DMS 273 (cell line): ENCODE data around the gene UST.
A peak's percentile ranks its signal among the peaks of the same experiment; 100 is the strongest.
"Not testable (repeated sequence)": the region's sequence is repeated elsewhere in the genome, so short reads cannot be mapped to it uniquely, and the experiment has no call there.

Experiments used
- DNase-seq: peaks from one replicate; lab custom pipeline; 2025; ENCODE audit not compliant: unreplicated experiment; lab: John Stamatoyannopoulos, UW

UST gene

DNA sequence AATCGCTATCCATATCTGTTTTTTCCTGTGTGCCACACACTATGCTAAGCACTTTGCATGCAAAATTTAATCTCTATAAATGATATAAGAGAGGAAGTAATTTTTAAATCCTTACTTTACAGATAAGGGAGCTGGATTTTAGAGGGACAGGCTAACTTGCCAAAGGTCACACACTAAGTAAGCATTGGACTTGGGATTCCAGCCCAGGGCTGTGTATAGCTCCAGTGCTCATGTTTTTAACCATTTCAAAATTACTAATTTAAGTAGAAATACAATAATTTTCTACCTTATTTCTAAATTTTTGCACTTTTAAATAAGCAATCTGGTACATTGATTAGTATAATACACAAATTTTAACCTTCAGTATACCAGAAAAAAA lies 144.6 kb downstream of the UST start:
- no peak for DNase-seq

DNA sequence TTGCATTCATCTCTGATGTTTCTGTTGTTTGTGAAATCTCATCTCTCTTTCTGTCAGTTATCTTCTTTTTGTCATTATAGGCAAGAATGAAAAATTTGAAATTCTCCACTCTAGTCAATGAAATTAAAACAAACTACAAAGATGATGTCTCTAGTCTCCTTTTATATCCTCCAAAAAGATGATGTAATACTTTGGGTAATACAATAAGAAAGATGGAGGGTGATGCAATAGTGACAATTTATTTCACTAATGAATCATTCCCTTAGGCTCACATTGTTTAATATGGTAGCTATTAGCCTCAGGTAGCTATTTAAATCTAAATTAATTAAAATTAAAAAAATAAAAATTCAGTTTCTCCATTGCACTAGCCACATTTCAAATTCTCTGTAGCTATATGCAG lies 145.4 kb downstream of the UST start:
- DNase-seq: no peak

DNA sequence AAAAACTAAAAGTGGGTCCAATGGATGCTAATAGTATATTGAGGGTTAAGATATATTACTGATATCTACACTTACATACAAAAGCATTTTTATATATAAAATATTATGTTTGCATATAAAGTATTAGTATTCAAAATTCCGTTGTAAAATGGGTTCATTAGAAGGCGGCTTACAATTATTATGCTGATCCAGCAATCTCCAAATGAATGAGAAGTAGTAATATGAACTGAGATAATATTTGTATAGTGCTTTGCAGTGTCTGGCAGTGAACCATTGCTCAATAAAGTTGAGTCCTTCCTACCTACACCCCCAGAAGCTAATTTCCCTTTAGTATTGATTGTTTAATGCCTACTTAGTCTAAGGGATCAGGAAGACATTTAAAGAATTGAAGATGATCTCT lies 146.2 kb downstream of the UST start:
- DNase-seq: no peak

DNA sequence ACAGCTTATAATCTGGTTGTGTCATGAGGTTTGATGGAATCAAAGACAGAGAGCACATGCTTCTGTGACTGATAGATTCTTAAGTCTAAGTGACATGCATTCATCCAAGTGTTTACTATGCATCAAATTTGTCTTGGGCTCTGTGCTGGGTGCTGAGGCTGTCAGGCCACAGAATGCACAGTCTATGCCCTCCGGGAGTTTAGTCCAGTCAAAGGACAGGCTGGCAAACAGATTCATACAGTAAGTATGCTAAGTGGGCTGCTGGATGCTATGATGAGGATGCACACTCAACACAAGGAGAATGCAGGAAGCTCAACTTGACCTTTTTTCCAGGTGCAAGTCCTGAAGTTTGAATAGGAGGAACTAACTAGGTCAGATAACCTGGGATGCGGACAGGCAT lies 146.7 kb downstream of the UST start:
- no peak for DNase-seq

DNA sequence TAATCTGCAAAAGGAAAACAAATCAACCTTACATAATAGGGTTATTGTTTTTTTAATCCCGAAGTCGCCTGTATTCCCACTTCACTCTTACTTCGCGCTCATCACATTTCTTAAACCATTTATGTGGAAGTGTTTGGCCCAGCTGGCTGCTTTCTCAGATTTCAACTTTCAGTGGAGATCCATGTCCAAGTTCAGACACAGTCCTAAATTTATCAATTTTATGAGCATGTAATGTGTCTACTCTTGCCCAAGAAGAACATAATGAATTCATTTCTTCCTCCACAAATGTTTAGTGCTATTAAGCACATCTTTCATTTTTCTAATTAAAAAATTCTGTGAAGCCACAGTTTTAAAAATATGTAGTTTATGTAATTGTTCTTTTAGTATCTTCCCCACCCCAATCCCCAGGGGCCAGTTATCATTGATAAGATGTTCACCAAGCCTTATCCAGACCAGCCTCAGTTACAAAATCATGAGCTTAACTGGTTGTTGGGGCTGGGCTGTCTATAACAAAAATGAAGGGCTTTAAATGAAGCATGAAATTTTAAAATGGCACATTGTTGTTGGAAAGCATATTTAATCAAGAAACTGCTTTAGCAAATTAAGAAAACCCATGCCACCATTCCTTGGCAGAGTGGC lies 151.7 kb downstream of the UST start:
- peak; percentile 41 for DNase-seq

DNA sequence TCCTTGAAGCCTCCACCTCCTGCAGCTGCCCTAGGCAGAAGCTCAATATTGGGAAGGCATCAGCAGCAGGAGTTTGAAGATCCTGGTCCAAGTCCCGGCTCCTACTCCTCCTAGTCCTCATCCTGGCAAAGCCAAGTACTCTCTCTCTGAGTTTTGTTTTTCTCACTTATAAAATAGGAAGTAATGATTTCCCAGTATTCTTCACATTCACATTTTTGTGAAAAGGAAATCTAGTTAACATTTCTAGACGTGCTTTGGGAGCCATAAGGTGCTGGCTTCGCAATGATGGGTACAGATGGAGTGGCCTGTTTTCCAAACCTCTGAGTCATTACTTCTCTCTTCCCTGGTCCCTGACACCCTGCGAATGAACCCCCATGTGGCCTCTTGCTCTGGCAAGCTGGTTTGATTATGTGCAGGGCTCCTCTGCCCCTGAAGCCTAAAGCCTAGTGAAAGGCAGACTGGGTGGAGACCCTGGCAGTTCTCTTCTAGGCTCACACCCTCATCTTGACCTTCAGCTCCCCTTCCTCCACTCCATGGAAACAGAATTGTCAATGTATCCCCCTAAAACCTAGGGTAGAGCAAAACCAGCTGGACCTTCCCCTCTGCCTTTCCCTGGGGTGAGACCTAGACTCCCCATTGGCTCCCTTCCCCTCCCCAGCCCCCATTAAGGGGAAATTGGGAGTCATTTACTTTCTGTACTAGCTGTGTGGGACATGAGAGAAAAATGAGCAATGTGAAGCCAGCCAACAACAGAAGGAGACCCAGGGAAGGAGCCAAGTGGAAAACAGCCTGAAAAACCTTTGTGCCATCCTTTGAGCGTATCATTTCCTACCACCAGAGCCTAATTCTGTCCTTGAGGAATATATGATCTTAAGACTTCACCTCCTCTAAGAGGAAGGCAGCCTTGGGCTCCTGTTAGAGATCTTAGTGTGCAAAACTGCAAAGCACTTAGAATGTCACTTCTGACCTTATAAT lies 158.4 kb downstream of the UST start:
- DNase-seq: peak; percentile 55

DNA sequence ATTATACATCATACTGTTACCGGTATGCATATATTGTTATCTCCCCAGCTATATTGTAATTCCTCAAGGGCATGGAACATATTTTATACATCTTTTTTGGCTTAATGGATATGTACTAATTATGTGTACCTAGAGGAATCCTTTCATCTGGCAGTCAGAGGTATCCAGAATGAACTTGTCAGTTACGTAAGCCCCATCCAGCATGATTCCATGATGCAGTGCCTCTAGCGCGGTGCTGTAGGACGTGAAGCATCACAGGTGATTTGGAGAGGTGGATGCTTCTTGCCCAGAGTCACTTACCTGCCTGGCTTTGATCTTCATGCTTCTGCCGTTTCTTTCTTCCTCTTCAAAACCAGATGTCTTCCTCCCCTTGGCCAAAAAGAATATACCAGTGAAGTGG lies 159.1 kb downstream of the UST start:
- no peak for DNase-seq

DNA sequence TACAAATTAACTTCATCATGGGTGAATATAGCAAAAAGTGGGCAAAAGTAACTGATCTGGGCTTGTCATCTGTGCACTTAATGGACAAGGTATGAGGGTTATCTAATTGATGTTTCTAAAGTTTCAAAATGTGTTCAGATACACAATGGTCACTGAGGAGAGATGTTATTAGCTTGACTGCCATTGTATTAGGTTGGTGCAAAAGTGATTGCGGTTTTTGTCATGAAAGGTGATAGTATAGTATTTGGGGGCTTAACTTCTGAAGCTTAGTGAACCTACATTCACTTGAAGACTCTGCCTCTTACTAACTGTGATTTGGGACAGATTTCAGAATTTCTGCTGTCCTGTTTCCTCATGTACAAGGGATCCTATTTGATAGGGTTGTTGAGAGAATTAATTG lies 159.6 kb downstream of the UST start:
- DNase-seq: no peak

DNA sequence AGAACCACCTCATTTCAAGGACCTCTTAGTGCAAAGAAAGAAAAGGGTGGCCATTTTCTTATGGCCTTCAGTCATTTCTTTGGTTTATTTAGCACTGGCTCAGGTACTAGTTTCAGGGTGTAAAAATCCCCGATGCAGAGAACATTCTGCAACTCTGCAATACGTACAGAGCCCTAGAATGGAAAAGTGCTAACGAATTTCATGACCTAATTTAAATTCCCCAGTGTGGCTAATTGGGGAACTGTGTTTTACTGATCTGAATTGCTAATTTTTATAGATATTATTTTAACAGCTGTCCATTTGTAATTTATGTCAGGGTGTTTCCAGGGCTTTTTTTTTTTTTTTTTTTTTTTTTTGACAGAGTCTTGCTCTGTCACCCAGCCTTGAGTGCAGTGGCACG lies 160.7 kb downstream of the UST start:
- peak; percentile 53 for DNase-seq

DNA sequence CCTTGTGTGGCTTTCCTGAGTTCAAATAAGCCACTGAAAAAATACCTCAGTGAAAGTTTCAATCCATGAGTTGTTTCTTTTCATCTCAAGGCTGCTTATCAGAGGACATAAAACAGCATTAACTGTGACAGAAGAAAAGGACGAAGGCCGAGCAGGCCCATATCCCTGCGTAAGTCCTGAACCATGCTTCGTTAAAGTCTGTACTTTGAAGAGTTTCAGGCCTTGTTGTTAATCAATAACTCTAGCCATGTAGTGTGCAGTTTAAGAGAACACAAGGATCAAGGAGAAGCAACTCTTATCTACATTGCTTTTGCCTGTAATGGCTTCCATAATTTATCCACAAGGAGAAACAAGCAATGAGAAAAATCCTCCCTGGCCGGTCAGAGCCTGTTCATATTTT lies 165.4 kb downstream of the UST start:
- DNase-seq: no peak

DNA sequence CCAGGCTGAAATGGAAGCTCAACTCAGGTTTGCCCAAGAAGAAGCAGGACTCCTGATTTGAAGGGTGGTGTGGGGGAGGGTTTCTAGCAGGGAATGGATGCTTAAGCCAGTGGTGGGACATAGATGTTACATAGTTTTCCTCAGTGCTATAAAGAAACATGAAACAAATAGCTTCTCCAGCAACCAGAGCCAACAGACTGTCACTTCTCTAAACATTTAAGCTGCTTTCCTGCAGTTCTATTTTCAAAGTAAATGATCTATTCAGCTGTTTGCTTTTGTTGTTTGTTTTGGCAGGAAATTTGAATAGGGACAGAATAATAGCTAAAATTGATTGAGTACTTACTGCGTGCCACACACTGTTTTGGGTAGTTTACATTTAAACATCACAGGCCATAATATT lies 169.0 kb downstream of the UST start:
- DNase-seq: no peak

DNA sequence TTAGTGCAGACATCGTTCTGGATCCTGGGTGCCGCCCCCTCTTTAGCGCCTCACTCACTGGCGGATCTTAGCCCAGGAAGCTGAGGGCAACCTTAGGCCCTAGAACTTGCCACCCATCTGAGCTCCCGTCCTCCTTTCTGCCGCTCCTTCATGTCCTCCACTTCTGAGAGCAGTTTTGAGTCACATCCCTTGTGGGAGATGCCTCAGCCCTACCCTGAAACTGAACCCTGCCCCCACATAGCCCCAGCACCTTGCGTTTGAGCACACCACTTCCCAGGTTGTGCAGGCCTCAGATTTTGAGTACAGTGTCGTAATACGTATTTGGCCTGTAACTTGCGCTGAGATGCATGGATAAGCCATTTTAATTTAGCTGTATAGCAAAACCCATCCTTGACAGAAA lies 169.7 kb downstream of the UST start:
- not testable (repeated sequence) for DNase-seq

DNA sequence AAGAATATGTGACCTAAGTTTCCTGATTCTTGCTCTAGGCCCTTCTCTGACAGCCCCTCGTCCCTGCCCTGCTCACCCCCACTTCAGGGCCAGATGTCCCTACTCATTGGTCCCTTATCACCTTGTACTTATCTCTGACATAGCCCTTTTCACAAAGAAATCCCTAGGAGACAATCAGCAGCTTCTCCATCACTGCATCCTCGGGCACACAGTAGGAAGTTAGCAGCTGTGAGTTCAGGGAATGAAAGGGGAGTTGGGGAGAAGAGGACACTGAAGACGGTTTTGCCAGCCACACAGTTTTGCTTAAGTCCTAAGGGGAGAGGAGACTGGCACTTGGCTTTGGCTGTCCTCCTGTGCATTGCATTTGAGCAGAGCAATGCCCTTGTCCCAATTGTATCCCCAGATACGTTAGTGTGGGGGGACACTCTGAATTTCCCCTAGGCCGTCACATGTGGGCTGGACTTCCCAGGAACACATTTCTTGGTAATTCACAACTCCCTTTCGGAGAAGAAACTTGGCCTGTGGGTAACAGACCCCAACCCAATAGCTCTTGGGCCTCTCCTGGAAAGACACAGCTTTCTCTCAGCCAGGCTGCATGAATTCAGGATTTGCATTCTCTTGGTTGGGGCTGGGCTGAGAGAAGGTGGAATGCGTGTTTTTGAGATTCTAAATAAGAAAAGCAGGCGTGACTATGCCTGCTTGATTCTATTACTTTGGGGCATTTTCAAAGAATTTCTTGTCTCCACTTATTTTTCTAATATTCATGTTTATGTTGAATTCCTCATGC lies 177.6 kb downstream of the UST start:
- no peak for DNase-seq

DNA sequence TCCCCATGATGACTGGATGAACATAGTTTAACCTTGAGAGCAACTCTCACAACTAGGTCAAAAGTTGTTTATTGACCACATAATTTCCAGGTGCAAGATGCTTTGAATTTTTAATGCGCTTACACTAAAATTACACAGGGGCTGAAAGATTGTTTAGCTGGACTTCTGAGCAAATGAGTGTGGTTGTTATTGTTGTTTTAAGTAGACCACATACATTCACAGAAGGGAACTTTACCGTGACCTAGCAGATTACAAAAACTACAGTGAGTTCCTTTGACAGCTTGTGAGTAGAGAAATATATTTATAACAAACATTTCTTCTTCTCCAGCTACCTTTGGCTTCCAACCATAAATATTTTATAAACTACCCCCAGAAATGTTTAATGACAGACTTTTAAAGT lies 178.9 kb downstream of the UST start:
- DNase-seq: no peak

DNA sequence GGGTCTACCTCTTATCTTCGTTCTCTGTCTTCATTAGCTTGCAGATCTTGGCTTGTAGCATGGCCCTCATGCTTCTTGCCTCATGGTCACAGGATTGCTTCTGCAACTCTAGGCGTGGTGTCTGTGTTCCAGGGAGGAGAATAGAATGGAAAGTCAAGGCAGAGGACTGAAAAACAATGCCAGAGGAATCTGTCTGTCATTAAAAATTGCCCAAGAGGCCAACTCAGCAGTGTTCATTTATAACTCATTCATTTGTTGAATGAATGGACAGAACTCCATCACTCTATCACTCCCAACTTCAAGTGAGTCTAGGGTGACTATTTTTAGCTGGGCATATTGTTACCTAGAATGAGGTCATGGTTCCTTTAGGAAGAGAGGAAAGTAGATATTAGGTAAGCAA lies 179.6 kb downstream of the UST start:
- DNase-seq: no peak

DNA sequence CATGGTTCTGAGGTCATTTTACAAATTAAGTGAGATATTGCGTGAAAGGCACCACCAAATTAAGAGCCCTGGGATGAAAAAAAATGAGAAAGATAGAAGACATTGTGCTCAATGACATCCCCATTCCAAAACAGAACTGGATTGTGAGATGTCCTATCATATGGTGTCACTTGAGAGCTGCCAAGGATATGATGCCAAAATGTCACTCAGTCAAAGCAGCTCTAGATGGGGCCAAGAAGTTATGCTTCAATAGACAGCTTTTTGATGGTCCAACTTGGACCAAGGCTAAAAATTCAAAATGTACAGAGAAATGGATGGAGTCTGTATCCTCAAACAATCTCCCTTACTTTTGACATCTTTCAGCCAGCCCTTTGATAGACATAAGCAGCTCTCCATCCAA lies 180.8 kb downstream of the UST start:
- no peak for DNase-seq

DNA sequence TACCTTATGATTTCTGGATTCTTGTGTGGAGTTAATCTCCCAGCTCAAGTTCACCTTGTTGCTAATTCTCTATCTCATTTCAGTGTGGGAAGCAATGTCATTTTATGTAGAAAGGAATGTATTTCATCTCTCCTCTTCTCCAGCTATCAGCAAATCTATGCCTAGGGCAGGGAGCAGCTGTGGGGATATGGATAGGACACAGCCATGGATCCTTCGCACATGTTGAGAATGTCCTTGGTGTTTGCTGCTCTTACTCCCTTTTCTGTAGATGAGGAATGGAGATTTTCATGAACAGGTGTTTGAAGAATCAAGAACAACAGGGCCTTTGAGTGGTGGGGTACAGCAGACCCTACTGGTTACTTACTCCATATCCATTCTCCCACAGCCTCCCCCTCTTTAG lies 182.0 kb downstream of the UST start:
- no peak for DNase-seq

DNA sequence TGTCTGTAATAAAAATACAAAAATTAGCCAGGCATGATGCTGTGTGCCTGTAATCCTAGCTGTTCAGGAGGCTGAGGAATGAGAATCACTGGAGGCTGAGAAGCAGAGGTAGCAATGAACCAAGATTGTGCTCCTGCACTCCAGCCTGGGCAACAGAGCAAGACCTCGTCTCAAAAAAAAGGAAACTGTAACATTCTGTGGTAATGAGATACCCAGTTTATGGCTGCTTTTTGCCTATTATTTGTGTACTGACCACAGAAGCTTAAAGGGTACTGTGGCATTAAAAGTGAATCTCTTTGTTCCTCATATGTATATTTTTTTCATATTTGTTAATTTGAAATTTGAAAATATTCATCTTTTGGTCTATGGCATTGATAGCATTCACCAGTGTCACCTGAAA lies 185.4 kb downstream of the UST start:
- DNase-seq: no peak

DNA sequence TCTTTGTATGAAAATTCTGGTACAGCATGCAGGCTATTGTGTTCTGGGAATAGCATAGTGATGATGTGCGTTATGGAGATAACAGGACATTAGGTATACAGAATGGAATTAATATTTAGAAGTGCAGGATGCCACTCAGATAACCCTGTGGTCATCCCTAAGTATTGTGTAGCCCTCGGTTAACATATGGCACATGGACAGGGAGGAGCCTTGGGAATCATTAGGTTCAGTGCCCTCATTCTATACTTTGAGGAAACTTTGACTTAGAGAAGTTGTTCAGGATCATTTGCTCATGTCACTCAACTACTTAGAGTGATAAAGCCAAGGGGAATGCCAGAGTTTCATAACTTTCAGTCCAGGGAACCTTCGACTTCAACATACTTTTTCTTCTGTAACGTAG lies 185.9 kb downstream of the UST start:
- DNase-seq: no peak

DNA sequence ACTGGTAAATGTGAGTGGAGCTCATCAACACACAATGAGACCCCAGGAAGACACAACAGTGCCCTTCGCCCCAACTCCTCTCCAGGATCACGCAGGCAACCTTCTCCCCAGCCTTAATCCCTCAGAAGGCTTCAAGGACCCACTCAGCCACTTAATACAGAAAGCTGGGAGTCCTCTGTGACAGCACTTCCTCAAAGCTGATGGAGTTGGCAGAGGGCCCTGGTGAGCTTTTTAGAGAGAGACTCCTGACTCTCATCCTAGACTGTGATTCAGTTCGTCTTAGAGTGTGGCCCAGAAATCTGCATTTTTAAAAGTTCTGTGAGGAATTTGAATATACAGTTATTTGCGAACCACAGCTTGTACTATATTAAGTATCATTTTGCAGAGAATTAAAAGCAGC lies 187.7 kb downstream of the UST start:
- no peak for DNase-seq

DNA sequence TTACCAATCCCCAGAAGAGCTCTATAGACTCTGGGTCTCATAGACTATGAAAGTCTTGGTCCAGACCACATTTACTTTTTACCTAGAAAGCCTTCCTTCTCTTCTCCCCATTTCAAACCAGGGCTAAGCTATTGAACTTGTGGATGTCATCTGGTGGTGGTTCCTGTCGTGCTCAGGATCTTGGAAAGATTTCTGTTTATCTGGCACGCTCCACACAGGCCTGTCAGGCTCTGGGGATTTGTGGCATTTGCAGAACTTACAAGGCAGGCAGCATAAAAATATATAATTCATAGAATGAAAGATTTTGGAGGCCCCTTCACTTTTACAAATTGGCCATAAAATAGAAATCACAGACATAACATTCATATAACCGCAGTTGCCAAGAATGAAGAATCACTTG lies 188.1 kb downstream of the UST start:
- no peak for DNase-seq
